Right renal cortex interstitium (tissue), 3 donors: ENCODE results near the gene FZD8. TPM values are rescaled to one million over a fixed set of nuclear protein-coding genes. Genes with fewer than 3 reads are reported as not detected.
"Not testable (repeated sequence)": the region's sequence is repeated elsewhere in the genome, so short reads cannot be mapped to it uniquely, and the experiment has no call there.

ENCODE experiments used
- DNase-seq, 3 donors: peaks; one replicate each; pipeline ENCODE4 v3.0.0-alpha.2; 2013; ENCODE audit warnings: low read depth in 3 of 3, low spot score in 2 of 3
- polyA plus RNA-seq, 3 donors: library from polyadenylated mRNA; unstranded; fragments of 120-200 nt; gene quantifications; one replicate each; pipeline ENCODE4 v1.2.1, GENCODE V29; 2013; ENCODE audit not compliant: insufficient read length in 3 of 3

FZD8 gene
- 10 to 100 TPM; 10.6 to 11.7 (median 11.4) TPM for polyA plus RNA-seq

- peak in 2 of 3 donors; percentile 85 to 90 for DNase-seq
These were observed at the start of gene FZD8 for GRCh38 chr10:35642035-35642792. Gene FZD8 (minus strand): TSS chr10:35642296. CDS start chr10:35641429, 867 bp downstream.

- DNase-seq: no peak
These were observed 49.6 kb upstream of the FZD8 start for GRCh38 chr10:35691522-35692236.

GRCh38 chr10:35690534-35690933 is 48.4 kb upstream of the FZD8 start:
- DNase-seq: no peak

GRCh38 chr10:35685858-35686257 is 43.8 kb upstream of the FZD8 start:
- not testable (repeated sequence) for DNase-seq

- DNase-seq: no peak
These were observed 43.3 kb upstream of the FZD8 start for GRCh38 chr10:35685402-35685801.

- no peak for DNase-seq
These were observed 42.5 kb upstream of the FZD8 start for GRCh38 chr10:35684586-35684985.

GRCh38 chr10:35675846-35676245 is 33.8 kb upstream of the FZD8 start:
- DNase-seq: no peak

- no peak for DNase-seq
These were observed 32.7 kb upstream of the FZD8 start for GRCh38 chr10:35674843-35675242.

- no peak for DNase-seq
These were observed 27.0 kb upstream of the FZD8 start for GRCh38 chr10:35668865-35669650.

- no peak for DNase-seq
These were observed 25.9 kb upstream of the FZD8 start for GRCh38 chr10:35667971-35668370.

- no peak for DNase-seq
These were observed 25.3 kb upstream of the FZD8 start for GRCh38 chr10:35667270-35667889.

- no peak for DNase-seq
These were observed 19.1 kb upstream of the FZD8 start for GRCh38 chr10:35661236-35661635.

GRCh38 chr10:35659456-35659855 is 17.4 kb upstream of the FZD8 start:
- no peak for DNase-seq

GRCh38 chr10:35657621-35658020 is 15.5 kb upstream of the FZD8 start:
- DNase-seq: no peak

GRCh38 chr10:35652824-35653223 is 10.7 kb upstream of the FZD8 start:
- DNase-seq: no peak

GRCh38 chr10:35650894-35651293 is 8.8 kb upstream of the FZD8 start:
- no peak for DNase-seq

GRCh38 chr10:35644050-35644950 is 2.2 kb upstream of the FZD8 start:
- no peak for DNase-seq

GRCh38 chr10:35643151-35644049 is 1.3 kb upstream of the FZD8 start:
- no peak for DNase-seq

- DNase-seq: no peak
These were observed 658 bp upstream of the FZD8 start for GRCh38 chr10:35642793-35643114.
